NCI-H1092 treated with DMSO at 0.1 percent for 48 hours (cell line): ENCODE results near the gene SQOR.

ENCODE experiments used
- DNase-seq: peaks from one replicate; lab custom pipeline; 2025; lab: John Stamatoyannopoulos, UW

Gene SQOR

GRCh38 chr15:45634432-45635190 lies at the start of gene SQOR:
Gene SQOR (plus strand): TSS chr15:45635029. CDS start chr15:45658924, 23,895 bp downstream.
- DNase-seq = peak; percentile 4

GRCh38 chr15:45585069-45585791 lies 49.6 kb upstream of the SQOR start:
- no peak for DNase-seq

- no peak for DNase-seq
Observed at GRCh38 chr15:45586125-45586524, 48.7 kb upstream of the SQOR start.

DNA sequence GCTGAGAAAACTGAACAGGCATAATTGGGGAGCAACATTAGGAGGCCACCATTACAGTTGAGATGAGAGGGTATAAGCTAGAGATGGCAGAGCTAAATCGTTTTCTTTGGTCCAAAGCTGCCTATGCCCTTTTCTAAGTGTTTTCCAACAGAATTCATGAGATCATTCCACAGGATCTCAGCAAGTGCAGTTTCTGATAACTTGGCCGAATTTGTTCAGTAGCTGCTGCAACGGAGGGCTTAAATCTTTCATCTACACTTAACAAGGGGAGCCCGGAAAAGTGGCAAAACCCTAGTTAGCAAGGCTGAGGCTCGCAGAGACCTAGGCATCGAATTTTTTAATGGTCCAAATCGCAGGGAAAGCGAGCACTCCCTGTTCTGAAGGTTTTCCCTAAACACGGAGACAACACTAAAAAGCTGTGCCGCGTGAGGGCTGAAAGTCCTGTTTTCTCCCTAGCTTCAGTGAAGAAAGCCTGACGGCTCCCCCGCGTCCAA lies 48.2 kb upstream of the SQOR start:
- no peak for DNase-seq

- peak; percentile 84 for DNase-seq
Observed at GRCh38 chr15:45587095-45587862, 47.5 kb upstream of the SQOR start, which contains the start of gene BLOC1S6. Gene BLOC1S6 (plus strand): TSS chr15:45587379. CDS start chr15:45587444, 65 bp downstream.

- DNase-seq = no peak
Observed at GRCh38 chr15:45587863-45588170, 47.0 kb upstream of the SQOR start.

- no peak for DNase-seq
Observed at GRCh38 chr15:45588219-45588875, 46.5 kb upstream of the SQOR start.

GRCh38 chr15:45589256-45589655 lies 45.6 kb upstream of the SQOR start:
- no peak for DNase-seq

- DNase-seq = no peak
Observed at GRCh38 chr15:45594319-45594718, 40.5 kb upstream of the SQOR start.

DNA sequence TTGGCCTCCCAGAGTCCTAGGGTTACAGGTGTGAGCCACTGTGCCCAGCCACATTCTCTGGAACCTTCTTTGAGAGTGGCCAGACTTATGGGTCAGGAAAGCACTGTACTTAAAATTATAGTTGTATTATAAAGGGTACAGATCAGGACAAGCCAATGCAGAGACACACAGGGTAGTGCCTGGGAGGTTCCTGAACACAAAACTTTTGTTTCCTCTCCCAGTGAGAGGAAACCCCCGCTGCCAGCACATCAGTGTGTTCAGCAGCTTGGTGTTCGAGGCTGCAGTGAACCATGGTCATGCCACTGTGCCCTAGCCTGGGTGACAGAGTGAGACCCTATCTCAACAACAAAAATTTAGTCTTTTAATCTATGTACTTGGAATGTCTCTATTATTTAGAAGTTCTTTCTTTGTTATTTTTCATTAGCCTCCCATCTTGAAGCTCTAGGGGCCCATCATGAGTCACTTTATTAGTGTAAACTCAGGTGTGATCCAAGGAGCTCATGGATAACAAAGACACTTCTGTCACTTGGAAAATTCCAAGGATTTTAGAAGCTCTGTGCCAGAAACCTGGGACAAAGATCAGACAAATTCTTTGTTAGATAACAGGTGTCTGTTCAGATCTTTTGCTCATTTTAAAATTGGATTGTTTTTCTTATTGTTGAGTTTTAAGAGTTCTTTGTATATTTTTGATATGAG lies 39.8 kb upstream of the SQOR start:
- no peak for DNase-seq

- no peak for DNase-seq
Observed at GRCh38 chr15:45603881-45604280, 30.9 kb upstream of the SQOR start.

DNA sequence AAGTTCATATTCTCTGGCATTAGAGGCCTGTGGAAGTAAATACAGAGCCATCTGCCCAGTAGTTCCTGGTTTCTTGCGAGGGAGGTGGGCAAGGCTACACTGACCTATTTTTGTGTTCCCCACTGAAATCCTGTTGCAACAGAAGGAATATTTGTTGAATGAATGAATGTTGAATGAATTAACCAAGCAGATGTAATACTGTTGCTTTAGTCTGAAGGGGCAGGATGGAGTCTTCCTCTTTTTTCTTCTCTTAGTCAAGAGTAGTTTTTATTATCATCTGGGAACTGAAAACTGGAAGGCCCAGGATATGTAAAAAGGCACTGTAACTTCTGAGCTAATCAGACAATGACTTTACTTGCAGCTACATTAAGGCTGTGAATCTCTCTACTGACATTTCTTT lies 30.5 kb upstream of the SQOR start:
- DNase-seq = no peak

- DNase-seq = no peak
Observed at GRCh38 chr15:45606413-45606812, 28.4 kb upstream of the SQOR start.

DNA sequence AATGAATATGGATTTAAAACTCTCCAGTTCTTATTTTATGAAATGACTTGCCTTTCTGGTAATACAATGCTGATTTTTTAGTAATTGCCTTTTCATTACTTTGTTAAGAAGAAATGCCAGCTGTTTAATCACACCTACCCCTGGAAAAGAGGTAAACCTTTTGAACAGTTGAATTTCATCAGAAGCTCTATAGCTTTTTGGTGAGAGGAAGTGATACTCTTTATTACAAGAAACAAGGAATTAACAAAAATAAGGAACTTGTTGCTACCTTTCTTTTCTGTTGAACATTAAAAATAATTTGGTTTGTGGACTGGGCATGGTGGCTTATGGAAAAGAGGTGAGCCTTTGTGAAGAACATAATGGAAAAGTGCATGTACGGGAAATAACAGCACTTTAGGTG lies 28.0 kb upstream of the SQOR start:
- no peak for DNase-seq

- no peak for DNase-seq
Observed at GRCh38 chr15:45611305-45611704, 23.5 kb upstream of the SQOR start.

- DNase-seq = no peak
Observed at GRCh38 chr15:45612790-45613415, 21.9 kb upstream of the SQOR start.

DNA sequence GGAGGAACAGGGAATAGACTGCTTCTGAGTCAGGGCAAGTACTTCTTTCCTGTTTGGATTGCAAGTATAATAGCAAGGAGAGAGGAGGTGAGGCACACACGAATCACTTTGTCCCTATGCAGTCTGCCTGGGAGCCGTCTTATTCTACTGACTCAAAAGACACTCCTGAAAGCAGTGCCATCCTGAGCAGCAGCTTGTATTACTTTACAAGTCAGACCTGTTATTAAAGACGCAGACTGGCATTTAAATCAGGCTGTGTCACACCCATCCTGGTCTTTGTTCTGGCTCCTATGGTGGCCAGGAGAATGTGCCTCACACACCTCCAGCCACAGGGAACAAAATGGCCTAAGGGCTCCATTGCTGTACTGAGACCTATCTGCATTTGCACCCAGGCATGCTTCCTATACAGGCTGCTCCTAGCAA lies 17.9 kb upstream of the SQOR start:
- DNase-seq = no peak

DNA sequence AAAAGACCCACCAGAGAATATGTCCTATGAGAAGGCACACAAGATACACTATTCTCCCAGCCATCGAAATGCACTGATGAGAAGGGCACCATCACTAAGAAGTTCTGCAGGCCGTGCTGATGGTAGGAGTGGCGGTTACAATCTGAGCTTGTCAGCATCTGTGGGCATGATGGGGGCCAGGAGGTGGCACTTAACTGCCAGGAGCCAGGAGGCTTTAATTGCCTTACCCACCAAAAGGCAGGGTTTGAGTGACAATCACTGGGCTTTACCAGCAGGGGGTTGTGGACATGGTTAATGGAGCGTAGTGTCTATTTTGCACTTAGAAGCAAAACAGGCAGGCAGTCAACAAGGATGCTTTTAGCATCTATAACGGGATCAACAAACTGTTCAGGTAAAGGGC lies 16.0 kb upstream of the SQOR start:
- peak; percentile 6 for DNase-seq

DNA sequence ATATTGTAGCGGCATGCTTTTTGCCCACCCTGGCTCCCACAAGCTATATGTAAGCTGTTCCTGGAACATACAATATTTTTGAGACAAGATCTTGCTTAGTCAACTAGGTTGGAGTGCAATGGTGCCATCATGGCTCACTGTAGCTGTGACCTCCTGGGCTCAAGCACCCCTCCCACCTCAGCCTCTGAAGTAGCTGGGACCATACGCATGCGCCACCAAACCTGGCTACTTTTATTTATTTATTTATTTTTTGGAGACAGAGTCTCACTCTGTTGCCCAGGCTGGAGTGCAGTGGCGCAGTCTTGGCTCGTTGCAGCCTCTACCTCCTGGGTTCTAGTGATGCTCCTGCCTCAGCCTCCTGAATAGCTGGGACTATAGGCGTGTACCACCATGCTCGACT lies 6.7 kb upstream of the SQOR start:
- no peak for DNase-seq

DNA sequence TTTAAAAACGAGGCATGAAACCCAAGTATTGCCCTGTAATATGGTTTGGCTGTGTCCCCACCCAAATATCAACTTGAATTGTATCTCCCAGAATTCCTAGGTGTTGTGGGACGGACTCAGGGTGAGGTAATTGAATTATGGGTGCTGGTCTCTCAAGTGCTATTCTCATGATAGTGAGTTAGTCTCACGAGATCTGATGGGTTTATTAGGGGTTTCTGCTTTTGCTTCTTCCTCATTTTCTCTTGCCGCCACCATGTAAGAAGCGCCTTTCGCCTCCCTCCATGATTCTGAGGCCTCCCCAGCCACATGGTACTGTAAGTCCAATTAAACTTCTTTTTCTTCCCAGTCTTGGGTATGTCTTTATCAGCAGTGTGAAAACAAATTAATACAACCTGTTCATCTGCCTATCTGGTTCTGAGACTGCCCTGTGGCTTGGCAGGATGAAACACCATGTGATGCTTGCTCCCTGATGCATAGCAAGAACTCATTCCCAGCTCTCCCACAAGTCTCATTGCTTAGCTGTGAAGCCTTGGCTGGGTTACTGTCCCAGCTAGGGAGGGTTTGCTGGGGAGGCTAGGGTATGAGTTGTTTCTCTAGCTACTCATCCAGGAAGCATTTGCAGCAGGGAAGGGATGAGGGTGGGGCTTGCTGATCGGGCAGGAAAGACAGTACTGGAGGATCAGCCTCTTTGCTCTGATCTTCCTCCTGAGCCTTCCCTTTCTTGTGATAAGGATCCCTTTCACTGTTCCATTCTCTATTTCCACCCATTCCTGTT lies 3.7 kb upstream of the SQOR start:
- no peak for DNase-seq
